ENCODE data around the gene CCNDBP1.
"Not testable (repeated sequence)": the region's sequence is repeated elsewhere in the genome, so short reads cannot be mapped to it uniquely, and the experiment has no call there.

The CCNDBP1 gene, protein sequence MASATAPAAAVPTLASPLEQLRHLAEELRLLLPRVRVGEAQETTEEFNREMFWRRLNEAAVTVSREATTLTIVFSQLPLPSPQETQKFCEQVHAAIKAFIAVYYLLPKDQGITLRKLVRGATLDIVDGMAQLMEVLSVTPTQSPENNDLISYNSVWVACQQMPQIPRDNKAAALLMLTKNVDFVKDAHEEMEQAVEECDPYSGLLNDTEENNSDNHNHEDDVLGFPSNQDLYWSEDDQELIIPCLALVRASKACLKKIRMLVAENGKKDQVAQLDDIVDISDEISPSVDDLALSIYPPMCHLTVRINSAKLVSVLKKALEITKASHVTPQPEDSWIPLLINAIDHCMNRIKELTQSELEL

DNA sequence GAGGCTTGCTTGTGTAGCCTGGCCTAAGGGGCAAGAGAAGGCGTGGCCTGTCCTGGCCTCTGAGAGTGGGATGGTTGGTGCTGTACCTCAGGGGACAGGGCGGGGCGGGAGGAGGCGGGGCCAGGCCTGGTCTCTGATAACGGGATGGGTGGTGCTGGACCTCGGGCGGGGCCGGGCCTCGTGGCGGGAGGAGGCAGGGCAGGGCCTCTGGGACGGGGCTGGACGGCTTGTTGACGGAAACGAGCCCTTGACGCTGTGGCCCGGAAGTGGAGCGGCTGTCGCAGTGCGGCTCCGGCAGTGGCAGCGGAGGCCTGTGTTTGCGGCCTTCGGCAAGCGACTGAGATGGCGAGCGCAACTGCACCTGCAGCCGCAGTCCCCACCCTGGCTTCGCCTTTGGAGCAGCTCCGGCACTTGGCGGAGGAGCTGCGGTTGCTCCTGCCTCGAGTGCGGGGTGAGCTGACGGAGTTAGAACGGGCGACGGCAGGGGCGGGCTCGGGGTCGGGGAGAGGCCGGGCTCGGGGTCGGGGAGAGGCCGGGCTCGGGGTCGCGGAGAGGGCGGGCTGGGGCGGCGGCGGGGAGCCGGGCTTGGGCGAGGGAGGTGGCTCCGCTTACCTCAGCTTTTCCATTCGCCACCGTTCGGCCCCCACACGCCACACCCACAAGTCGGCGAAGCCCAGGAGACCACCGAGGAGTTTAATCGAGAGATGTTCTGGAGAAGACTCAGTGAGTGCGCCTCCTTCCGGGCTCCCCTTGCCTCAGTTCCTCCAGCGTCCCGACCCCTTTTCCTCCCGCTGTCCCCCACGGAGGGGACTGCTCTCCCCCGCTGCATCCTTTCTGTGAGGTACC, at the start of gene CCNDBP1:
Gene CCNDBP1, plus strand, starts transcription at position 247 of the 846 bp plus-strand sequence. Its CDS starts 96 bp downstream, at position 343.
- DNase-seq = peak; percentile 79

DNA sequence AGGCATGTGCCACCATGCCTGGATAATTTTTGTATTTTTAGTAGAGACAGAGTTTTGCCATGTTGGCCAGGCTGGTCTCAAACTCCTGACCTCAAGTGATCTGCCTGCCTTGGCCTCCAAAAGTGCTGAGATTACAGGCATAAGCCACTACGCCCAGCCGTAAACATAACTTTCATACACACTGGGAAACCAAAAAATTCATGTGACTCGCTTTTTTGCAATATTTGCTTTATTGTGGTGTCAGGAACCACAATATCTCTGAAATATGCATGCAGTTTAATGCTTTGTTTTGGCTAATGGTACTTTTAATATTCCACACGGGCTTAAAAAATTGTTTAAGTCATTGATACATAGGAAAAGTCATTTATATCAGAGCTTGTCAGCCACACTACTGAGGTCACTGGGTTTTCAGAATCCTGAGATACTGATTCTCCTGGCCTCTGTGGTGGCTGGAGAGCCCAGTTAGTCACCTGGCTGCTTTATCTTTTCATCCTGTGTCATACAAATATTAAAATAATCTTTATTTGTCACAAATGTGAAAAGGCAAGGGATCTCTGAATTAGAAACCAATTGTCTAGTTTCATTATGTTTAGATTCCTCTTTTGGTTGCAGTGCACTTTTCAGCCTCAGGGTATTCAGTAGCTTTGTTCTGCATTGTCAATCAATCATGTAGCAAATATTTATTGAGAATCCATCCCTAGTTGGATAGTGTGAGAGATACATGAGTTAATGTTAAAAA, 41.8 kb upstream of the CCNDBP1 start:
- no peak for DNase-seq

DNA sequence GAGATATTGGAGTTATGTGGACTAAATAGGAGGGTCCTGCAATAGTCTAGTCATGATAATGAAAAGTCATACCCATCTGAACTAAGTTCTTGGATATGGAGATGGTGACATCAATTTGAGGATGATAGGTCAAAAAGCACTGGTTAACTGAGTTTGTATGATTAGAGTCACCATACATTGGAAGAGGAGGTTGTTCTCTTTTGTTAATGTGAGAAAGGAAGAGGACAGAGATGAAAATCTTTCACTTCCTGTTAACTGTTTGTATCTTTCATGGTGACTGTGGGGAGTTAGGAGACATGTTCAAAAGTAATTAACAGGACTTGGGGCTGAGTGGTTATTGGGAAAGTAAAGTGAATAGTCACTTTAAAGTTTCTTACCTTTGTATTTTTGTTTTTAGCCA, 40.7 kb upstream of the CCNDBP1 start:
- DNase-seq = no peak

DNA sequence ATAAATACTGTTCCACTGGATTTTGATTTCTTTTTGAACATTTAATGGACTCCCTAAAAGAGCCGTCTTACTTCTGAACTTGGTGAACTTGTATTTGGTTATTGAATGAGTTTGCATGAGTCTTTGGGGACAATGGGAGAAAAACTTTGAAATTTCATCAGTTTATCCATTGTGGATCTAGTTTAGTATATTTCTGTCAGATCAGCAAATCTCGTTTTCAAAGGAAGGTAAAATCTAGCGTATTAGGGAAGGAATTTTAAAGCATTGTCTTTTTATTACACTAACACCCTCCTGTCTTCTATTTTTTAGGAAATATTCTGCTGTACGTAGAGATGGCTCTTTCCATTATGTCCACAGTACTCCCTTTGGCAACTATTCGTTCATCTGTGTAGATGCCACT, 39.0 kb upstream of the CCNDBP1 start:
- no peak for DNase-seq

DNA sequence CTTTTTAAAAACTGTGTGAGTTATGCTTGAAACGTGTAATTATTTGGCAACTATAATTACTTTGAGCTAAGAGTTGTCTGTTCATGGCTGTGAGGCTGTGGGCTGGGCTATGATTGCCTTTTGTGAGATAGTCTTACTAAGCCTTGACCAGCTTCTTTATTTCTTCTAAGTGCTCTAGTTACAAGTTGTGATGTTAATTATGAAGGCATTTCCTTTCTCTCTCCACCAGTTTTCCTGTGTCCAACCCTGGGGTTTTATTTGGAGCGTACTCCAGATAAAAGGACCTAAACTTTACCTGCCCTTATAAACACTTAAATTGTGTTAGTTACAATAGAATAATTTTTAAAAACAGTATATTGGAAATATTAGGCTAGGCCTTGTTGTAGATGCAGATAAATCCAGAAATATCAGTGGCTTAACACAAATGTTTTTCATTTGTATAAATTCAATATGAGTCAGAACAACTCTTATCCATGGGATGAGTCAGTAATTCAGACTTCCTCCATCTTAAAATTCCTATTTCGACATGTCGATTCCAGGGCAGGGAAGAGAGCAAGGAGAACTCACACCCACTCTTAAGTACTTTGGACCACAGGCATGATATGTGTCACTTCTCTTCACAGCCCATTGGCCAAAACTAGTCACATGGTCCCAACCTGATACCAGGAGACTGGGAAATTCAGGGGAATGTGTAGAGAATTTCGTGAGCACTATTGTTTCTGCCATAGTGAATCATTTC, 34.8 kb upstream of the CCNDBP1 start:
- DNase-seq = no peak

DNA sequence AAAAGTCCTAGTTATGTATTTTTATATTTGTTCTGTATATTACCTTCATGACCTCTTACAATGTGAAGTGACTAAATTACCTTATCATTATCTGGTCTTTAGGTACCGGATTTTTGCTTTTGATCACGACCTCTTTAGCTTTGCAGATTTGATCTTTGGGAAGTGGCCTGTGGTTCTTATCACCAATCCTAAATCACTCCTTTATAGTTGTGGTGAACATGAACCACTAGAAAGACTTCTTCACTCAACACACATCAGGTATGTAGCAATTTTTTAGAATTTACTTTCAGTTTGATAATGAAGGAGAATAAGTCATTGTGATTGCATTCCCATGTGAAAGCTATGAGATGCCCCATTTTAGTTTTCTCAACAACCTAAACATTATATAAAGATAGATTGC, 33.5 kb upstream of the CCNDBP1 start:
- no peak for DNase-seq

DNA sequence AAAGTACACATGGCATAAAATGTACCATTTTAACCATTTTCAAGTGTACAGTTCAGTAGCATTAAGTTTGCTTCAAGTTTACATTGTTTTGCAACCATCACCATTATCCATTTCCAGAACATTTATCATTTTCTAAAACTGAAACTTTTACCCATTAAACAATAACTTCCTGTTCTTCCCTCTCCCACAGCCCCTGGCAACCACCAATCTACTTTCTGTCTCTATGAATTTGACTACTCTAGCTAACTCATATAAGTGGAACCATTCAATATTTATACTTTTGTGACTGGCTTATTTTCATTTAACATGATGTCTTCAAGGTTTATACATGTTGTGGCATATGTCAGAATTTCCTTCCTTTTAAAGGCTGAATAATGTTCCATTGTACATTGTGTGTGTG, 31.9 kb upstream of the CCNDBP1 start:
- no peak for DNase-seq

DNA sequence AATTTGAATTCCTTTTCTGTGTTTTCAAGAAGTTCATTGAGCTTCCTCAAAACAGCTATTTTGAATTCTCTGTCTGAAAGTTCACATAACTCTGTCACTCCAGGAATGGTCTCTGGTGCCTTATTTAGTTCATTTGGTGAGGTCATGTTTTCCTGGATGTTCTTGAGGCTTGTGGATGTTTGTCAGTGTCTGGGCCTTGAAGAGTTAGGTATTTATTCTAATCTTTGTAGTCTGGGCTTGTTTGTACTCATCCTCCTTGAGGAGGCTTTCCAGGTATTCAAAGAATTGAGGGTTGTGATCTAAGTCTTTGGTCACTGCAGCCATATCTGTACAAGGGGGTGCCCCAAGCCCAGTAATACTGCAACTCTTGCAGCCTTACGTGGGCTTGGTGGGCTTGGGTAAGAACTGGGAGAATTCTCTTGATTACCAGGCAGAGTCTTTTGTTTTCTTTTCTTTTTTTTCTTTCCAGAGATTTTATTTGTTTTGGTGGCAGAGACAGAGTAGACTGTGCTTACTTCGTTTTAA, 19.3 kb upstream of the CCNDBP1 start:
- no peak for DNase-seq

DNA sequence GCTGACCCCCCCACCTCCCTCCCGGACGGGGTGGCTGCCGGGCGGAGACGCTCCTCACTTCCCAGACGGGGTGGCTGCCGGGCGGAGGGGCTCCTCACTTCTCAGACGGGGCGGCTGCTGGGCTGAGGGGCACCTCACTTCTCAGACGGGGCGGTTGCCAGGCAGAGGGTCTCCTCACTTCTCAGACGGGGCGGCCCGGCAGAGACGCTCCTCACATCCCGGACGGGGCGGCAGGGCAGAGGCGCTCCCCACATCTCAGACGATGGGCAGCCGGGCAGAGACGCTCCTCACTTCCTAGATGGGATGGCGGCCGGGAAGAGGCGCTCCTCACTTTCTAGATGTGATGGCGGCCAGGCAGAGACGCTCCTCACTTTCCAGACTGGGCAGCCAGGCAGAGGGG, 17.9 kb upstream of the CCNDBP1 start:
- not testable (repeated sequence) for DNase-seq

DNA sequence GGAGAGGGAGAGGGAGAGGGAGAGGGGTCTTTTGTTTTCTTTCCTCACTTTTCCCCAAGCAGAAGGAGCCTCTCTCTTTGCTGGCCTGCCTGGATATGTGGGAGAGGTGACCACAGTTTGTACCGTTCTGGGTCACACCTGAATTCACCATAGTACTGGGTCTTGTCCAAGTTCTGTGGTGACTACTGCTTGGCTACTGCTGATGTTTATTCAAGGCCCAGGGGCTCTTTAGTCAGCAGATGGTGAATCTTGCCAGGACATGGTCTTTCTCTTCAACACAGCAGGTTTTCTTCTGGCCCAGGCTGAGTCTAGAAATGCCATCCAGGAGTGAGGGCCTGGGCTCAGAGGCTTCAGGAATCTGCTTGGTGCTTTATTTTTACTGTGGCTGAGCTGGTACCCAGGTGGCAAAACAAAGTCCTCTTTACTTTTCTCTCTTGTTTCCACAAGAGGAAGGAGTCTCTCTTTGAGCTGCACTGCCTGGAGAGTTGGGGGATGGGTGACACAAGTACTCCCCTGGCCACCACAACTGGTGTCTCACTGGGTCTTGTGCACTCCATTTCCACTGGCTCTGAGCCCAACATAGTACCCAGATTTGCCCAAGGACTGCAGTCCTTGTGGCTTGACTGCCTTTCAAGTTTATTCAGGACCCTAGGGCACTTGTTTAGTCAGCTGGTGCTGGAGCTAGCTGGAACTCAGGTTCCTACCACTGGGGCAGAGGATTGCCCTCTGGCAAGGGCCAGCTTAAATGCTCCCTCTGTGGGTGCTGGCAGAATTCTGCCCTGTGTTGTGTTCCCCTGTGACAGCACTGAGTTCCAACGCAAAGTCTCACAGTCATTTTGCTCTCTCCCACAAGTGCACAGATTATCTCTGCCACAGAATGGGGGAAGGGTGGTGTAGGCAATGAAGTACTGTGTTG, 16.8 kb upstream of the CCNDBP1 start:
- DNase-seq = no peak

DNA sequence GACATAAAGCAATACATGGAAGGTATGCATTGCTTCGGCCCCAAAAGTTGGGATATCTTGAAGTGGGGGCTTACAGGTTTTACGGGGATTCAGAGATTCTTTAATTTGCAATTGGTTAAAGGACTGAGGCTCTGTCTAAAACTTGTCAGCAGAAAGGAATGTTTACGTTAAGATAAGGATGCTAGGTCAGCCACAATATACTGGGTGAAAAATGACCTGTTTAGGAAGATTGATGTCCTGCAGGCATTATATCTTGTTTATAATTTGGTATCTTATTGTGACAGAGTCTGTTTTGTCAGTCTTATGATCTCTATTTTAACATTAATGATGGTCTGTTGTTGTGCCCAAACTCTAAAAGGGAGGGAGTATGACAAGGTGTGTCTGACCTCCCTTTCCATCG, 15.3 kb upstream of the CCNDBP1 start:
- no peak for DNase-seq

DNA sequence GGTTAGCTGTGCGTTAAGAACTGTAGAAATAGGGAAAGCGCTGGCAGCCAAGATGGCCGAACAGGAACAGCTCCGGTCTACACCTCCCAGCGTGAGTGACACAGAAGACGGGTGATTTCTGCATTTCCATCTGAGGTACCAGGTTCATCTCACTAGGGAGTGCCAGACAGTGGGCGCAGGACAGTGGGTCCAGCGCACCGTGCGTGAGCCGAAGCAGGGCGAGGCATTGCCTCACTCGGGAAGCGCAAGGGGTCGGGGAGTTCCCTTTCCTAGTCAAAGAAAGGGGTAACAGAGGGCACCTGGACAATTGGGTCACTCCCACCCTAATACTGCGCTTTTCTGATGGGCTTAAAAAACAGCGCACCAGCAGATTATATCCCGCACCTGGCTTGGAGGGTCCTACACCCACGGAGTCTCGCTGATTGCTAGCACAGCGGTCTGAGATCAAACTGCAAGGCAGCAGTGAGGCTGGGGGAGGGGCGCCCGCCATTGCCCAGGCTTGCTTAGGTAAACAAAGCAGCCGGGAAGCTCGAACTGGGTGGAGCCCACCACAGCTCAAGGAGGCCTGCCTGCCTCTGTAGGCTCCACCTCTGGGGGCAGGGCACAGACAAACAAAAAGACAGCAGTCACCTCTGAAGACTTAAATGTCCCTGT, 9.4 kb upstream of the CCNDBP1 start:
- not testable (repeated sequence) for DNase-seq

DNA sequence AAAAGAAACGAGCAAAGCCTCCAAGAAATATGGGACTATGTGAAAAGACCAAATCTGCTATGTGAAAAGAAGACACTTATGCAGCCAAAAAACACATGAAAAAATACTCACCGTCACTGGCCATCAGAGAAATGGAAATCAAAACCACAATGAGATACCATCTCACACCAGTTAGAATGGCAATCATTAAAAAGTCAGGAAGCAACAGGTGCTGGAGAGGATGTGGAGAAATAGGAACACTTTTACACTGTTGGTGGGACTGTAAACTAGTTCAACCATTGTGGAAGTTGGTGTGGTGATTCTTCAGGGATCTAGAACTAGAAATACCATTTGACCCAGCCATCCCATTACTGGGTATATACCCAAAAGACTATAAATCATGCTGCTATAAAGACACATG, 8.1 kb upstream of the CCNDBP1 start:
- DNase-seq = not testable (repeated sequence)

DNA sequence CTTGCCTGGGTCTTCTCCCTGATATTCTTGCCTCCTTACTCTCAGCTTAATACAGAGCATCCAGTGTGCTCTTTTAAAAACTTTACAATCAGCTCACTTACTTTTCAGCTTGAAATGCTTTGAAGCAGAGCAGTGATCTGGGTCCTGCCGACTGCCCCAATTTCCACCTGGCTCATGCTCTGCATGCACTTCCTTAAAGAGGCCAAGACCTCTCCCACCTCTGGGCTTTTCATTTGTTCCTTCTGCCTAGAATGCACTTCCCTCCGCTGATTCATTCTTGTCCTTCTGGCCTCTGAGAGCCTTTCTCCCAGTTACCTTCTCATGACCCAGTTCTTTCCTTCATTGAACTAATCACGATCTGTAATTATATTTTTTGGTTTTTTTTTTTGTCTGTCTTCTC, 1.9 kb upstream of the CCNDBP1 start:
- no peak for DNase-seq

DNA sequence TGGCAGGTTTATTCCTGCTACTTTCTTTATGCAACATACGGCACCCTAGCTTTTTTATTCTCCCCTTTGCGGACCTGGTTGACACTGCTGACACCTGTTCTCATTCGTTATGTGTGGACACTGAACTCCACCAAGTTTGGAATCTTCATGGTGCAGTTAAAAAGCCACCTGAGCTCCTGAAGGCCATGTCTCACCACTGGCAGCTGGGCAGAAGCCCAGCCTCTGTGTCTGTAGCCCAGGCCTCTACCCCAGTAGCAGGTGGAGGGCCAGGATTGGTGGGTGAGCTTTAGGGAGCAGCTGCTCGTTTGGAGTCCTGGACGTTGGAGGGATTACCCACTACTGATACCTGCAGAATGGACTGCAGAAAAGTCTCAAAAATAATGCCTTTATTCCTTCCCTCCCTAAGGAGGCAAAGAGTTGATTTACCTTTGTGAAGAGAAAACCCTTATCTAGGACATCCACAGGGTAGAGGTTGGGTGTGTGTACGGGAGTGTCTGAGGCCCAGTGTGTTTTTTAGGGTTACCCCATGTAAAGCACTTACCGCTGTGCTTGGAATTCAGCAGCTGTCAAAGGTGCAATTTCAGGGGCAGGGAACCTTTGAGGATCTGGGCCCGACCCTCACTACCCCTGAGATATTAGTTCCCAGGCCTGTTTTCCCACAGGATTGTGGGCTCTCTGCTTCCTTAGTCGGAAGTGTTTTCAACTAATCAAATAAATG, 637 bp upstream of the CCNDBP1 start:
- no peak for DNase-seq

DNA sequence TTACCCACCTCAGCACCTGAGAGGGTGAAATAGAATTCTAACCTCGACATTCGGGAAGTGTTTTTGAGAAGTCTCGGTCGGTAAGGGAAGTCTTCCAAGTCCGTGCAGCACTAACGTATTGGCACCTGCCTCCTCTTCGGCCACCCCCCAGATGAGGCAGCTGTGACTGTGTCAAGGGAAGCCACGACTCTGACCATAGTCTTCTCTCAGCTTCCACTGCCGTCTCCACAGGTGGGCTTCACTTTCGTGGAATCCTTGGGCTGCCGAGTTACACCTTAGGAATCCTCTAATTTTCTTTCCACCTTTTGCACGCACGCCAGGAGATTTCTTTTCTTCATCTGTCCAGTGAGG, 775 bp downstream of the CCNDBP1 start:
- DNase-seq = no peak

DNA sequence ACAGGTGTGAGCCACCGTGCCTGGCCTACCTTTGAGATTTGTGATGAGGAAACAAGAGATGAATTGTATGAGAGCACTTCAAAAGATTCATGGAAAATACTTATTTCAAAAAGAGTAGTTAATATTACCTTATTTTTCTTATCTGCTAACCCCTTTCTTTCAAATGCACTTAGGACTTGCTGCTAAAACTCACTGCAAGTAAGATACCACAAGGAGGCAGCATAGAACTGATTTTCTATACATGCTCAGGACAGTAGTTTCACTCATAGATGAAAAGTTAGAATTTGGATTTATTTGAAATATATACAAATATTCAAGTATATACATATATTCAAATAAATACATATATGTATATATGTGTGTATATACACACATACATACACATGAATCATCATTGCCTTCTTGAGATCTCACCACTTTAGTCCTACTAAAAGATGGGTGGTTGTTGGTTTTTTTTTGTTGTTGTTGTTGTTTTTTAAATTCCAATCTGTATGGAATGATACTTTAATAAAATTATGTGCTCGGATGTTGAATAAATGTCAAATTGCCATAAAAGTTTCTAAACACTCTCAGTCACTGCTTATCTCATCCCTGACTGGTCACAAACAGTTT, 2.4 kb downstream of the CCNDBP1 start:
- peak; percentile 41 for DNase-seq

DNA sequence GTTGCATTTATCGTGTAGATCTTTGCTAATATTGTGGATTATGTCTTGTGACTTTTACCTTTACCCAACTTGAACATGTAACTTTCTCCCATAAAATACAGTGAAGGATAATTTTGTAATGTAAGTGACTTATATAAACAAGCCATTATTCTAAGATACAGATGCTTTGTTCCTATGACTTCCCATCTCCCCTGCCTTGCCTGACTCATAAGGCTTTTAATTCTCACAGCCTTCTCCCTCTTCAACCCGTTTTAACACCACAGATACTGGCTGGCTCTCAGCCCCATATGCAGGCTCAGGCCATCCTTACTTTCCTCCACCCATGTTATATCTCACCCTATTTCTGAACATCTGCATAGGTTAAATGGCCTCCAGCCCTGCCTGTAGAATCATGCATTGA, 4.1 kb downstream of the CCNDBP1 start:
- DNase-seq = no peak

DNA sequence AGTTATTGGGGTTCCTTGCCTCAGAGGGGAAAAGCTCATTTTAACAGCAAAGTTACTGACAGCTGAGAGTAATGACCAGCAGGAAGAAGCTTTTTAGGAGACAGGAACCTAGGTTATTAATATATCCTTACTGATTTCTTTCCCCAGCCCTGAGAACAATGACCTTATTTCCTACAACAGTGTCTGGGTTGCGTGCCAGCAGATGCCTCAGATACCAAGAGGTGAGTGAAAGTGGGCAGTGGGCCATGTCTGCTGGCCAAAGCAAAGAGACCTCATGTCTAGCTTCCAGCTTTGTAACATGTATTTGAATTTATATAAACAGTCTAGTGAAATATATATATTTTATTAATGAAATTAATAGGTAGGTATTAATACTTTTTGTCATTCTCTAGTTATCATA, 5.0 kb downstream of the CCNDBP1 start:
- no peak for DNase-seq

DNA sequence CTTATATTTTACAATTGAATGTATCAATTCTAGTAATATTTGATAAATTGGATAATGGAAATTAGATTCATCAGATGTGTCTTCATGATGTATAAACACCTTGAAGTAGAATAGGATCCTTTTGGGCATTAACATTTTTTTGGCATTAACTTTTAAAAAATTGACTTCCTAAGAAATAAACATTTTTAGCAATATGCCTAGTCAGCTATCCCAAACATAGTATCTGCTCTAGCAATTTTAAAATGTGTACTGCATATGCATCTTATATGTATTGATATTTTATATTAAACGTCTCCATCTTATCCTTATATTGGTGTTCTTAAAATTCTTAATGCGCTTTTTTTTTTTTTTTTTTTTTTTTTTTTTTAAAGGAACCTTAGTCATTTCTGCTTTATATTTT, 8.5 kb downstream of the CCNDBP1 start:
- no peak for DNase-seq

Measured in midbrain (tissue), 1 donor.